Glutamatergic neuron (in vitro differentiated cells): Measurements from ENCODE around the gene STON2. TPM values are rescaled to one million over a fixed set of nuclear protein-coding genes. Genes with fewer than 3 reads are reported as not detected.

Experiments
- DNase-seq: peaks from one replicate; pipeline ENCODE4 v3.0.0; 2022
- H3K27ac Mint-ChIP-seq: one replicate; pipeline ENCODE4 v1.8.0; 2020; ENCODE audit warnings: mild to moderate bottlenecking, mixed read lengths, inconsistent platforms; ENCODE audit not compliant: unreplicated experiment
- H3K27me3 Mint-ChIP-seq: one replicate; pipeline ENCODE4 v1.8.0; 2020; ENCODE audit warnings: mild to moderate bottlenecking, moderate library complexity, mixed read lengths, inconsistent platforms; ENCODE audit not compliant: unreplicated experiment
- H3K36me3 Mint-ChIP-seq: one replicate; pipeline ENCODE4 v1.8.0; 2020; ENCODE audit warnings: mild to moderate bottlenecking, mixed read lengths, inconsistent platforms; ENCODE audit not compliant: unreplicated experiment
- H3K4me1 Mint-ChIP-seq: one replicate; pipeline ENCODE4 v1.8.0; 2020; ENCODE audit warnings: mild to moderate bottlenecking, low read depth, mixed read lengths, inconsistent platforms; ENCODE audit not compliant: unreplicated experiment
- H3K4me3 Mint-ChIP-seq: one replicate; pipeline ENCODE4 v1.8.0; 2020; ENCODE audit warnings: mild to moderate bottlenecking, mixed read lengths, inconsistent platforms; ENCODE audit not compliant: unreplicated experiment
- H3K9me3 Mint-ChIP-seq: one replicate; pipeline ENCODE4 v1.8.0; 2020; ENCODE audit warnings: mild to moderate bottlenecking, moderate library complexity, mixed read lengths, inconsistent platforms; ENCODE audit not compliant: unreplicated experiment
- total RNA-seq: library from RNA; stranded (reverse); fragmentation: NEBNext Ultra II Directional; extraction: Animal tissue kit (Norgen Biotek cat#: 25700); gene quantifications from one replicate; pipeline ENCODE4 v1.2.1, GENCODE V29; 2021; ENCODE audit not compliant: unreplicated experiment
- TF ChIP-seq, protein P1 (sequence below): fragments of 200-600 bp; sonication (generic); IDR thresholded peaks from one replicate; pipeline ENCODE4 v1.5.0; 2021; ENCODE audit not compliant: partially characterized antibody, unreplicated experiment

STON2 gene
- total RNA-seq, 1 donor from 2014 or later, result 278 TPM

DNA sequence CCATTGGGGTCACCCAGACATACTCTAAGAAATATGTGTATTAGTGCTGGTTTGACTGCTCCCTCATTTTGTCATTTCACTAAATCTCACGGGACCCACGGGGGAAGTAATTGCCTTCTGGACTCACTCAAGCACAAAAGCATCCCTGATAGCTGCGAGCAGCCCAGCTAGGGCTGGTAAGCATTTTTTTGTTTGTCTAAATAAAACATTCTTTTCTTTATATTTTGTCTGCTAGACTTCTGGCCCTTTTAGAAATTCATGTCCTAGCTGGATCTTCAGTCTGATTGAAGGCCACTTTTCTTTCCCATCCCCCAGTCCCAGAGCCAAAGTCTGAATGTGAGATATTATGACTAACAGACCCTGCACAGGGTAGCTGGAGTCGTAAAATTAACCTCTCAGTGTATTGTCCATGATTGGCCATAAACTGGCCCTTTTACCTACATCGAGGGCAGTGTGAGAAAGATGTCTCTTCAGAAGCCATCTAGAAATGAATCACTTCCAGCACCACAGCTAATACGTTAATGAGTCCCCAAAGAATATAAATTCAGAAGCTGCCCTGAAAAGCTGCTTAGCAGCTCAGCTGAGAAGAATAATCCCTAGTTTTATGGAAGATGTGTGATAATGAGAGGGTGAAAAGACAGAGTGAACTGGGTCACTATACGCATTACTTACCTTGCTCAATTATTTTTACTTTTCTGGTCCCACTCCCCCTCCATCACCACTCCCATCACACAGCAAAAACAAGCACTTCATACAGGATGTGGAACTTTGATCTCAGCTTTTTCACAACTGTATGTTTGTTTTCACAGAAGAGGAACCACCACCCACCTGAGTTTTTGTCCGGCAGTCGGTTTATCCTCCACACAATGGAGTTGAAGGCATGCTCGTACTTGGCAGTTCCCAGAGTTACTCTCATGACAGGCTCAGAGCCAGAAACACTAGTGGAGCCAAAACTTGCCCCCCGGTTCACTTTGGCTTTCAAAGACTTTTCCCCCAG is 123.8 kb downstream of the STON2 start:
- Mint-ChIP-seq H3K4me1 (peaks cover 66% of the 10 kb centered on the region), H3K9me3 (peaks cover 11% of the 10 kb centered on the region), H3K27ac (peak overlapping the region; percentile 97), H3K27me3 (peaks cover 9% of the 10 kb centered on the region), H3K36me3 (peaks cover 12% of the 10 kb centered on the region), H3K4me3 (peak overlapping the region; percentile 77)
- TF ChIP-seq, protein P1, sequence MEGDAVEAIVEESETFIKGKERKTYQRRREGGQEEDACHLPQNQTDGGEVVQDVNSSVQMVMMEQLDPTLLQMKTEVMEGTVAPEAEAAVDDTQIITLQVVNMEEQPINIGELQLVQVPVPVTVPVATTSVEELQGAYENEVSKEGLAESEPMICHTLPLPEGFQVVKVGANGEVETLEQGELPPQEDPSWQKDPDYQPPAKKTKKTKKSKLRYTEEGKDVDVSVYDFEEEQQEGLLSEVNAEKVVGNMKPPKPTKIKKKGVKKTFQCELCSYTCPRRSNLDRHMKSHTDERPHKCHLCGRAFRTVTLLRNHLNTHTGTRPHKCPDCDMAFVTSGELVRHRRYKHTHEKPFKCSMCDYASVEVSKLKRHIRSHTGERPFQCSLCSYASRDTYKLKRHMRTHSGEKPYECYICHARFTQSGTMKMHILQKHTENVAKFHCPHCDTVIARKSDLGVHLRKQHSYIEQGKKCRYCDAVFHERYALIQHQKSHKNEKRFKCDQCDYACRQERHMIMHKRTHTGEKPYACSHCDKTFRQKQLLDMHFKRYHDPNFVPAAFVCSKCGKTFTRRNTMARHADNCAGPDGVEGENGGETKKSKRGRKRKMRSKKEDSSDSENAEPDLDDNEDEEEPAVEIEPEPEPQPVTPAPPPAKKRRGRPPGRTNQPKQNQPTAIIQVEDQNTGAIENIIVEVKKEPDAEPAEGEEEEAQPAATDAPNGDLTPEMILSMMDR, result no peak
- DNase-seq, result peak; percentile 54

DNA sequence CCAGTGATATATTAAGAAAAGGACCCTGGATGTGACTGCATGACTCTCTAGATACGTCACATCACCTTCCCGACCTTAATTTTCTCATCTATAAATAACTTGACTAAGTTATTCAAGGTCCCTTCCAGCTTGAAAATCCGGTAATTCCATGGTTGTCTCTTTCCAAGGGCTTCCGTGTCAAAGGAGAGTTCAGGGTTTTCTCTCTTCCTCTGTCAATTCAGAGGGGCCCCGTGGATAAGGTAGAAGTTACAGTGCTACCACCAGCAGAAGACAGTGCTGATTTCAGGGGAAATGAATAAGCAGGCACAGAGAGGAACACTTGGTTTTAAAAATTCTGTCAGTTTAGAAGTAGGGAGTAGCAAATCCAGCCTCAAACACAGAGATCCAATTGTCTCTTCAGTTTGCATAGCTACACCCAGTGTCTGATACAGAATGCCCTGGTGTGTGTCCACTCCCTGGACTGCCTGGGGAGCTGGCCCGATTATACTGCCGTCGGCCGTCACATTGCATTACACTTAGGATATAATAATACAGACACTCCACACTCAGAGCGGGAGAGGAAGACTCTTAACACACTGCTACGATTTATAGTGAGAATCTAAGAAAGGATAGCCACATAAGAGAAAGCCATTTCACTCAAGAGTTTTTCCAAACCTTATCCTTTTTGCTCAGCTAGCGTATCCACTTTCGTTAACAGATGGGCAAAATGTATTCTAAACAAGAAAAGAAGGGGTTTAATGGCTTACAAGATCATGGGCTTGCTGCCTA is 124.6 kb downstream of the STON2 start:
- peak overlapping the region; percentile 77 for H3K4me3 Mint-ChIP-seq
- TF ChIP-seq, protein P1, result no peak
- peak overlapping the region; percentile 97 for H3K27ac Mint-ChIP-seq
- H3K36me3 Mint-ChIP-seq, result peaks cover 12% of the 10 kb centered on the region
- peak; percentile 28 for DNase-seq
- peaks cover 11% of the 10 kb centered on the region for H3K9me3 Mint-ChIP-seq
- peaks cover 67% of the 10 kb centered on the region for H3K4me1 Mint-ChIP-seq
- H3K27me3 Mint-ChIP-seq, result peaks cover 9% of the 10 kb centered on the region

DNA sequence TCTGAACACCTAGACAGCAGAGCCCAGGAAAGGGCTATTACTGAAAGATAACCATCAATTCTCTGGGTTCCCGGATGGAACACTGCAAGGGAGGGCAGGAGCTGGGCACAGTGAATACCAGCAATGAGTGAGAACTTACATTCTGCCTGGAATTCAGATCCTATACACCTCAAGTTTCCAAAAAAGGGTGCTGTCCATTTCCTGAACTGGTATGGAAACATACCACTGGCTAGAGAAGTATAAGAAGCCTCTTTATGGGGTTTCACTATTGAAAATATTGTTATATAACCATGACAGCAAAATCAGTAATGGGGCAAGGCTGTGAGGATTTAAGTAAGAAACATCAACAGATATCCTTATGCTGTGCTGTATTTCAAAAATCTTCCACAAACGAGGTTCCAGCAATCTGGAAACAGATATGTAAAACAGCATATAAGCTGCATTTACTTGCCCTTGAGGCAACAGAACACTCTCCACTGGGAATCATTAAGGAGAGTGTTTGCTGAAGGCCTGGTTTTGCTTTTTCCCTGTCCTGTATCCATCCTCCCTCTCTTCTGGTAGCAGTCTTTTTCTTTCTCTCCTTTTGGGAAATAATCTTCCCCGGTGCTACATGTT is 126.1 kb downstream of the STON2 start:
- TF ChIP-seq, protein P1, result no peak
- Mint-ChIP-seq H3K9me3 (peaks cover 14% of the 10 kb centered on the region), H3K27ac (peak overlapping the region; percentile 84), H3K4me1 (peaks cover 75% of the 10 kb centered on the region), H3K4me3 (peak overlapping the region; percentile 65), H3K36me3 (peaks cover 12% of the 10 kb centered on the region), H3K27me3 (peaks cover 9% of the 10 kb centered on the region)
- DNase-seq, result no peak

DNA sequence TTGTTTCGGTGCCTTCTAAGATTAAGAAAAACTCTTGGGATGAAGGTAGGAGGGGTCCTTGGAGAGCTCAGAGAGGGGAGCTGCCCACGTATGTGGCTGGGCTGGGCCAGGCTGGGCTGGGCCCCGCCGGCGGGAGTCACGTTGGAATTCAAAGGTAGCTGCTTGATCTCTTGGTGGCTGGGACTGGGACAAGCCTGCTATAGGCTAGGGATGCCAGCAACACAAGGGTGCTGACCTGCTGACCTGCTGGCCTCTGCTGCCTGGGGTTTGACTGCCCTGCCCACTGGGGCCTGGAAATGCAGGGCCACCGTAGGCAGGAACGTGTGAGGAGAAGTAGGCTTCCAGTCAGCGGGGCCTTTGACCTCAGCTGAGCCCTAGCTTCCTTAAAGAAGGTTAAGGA is 126.6 kb downstream of the STON2 start:
- TF ChIP-seq, protein P1, result no peak
- DNase-seq, result peak; percentile 26
- Mint-ChIP-seq H3K36me3 (peaks cover 11% of the 10 kb centered on the region), H3K27me3 (peaks cover 9% of the 10 kb centered on the region), H3K4me3 (peak overlapping the region; percentile 65), H3K27ac (peak overlapping the region; percentile 84), H3K4me1 (peaks cover 74% of the 10 kb centered on the region), H3K9me3 (peaks cover 14% of the 10 kb centered on the region)
